HG02678 (cell line): ENCODE data around the gene CACNA1G.

Experiments
- ATAC-seq: cut with Tn5 transposase; IDR thresholded peaks from one replicate; pipeline ENCODE4 v1.9.1; 2021; ENCODE audit warnings: mild to moderate bottlenecking, moderate library complexity; ENCODE audit not compliant: unreplicated experiment

The CACNA1G gene

GRCh38 chr17:50608700-50609379 is 48.3 kb downstream of the CACNA1G start:
- ATAC-seq = no peak

GRCh38 chr17:50609380-50610074 is 49.0 kb downstream of the CACNA1G start:
- ATAC-seq = no peak

GRCh38 chr17:50611634-50612033 is 51.1 kb downstream of the CACNA1G start:
- no peak for ATAC-seq

GRCh38 chr17:50612281-50612680 is 51.8 kb downstream of the CACNA1G start:
- no peak for ATAC-seq

- no peak for ATAC-seq
Measured at GRCh38 chr17:50613007-50613992, 52.8 kb downstream of the CACNA1G start.

GRCh38 chr17:50614471-50615051 is 54.0 kb downstream of the CACNA1G start:
- ATAC-seq = no peak

- ATAC-seq = no peak
Measured at GRCh38 chr17:50615828-50616227, 55.3 kb downstream of the CACNA1G start.

GRCh38 chr17:50618300-50618699 is 57.8 kb downstream of the CACNA1G start:
- no peak for ATAC-seq

- ATAC-seq = no peak
Measured at GRCh38 chr17:50618941-50619340, 58.4 kb downstream of the CACNA1G start.

GRCh38 chr17:50619489-50619888 is 59.0 kb downstream of the CACNA1G start:
- ATAC-seq = no peak

GRCh38 chr17:50620237-50620636 is 59.7 kb downstream of the CACNA1G start:
- ATAC-seq = no peak

GRCh38 chr17:50620858-50621257 is 60.3 kb downstream of the CACNA1G start:
- ATAC-seq = no peak

- ATAC-seq = no peak
Measured at GRCh38 chr17:50621574-50622031, 61.1 kb downstream of the CACNA1G start.

- ATAC-seq = no peak
Measured at GRCh38 chr17:50624321-50624934, 63.9 kb downstream of the CACNA1G start.

GRCh38 chr17:50625032-50625871 is 64.7 kb downstream of the CACNA1G start:
- no peak for ATAC-seq

GRCh38 chr17:50626037-50626574 is 65.6 kb downstream of the CACNA1G start:
- no peak for ATAC-seq

- ATAC-seq = no peak
Measured at GRCh38 chr17:50627036-50627781, 66.7 kb downstream of the CACNA1G start.

- no peak for ATAC-seq
Measured at GRCh38 chr17:50627782-50628601, 67.5 kb downstream of the CACNA1G start.
